ENCODE measurements around the gene UBE2E2. TPM values are rescaled to one million over a fixed set of nuclear protein-coding genes. Genes with fewer than 3 reads are reported as not detected.

Gene UBE2E2
- total RNA-seq, 1 donor from 2014 or later = 32.5 TPM

- Mint-ChIP-seq H3K4me1 (ENCODE audit: low read depth) (no peaks in the 10 kb centered on the region), H3K36me3 (ENCODE audit: insufficient read depth) (peaks cover 4% of the 10 kb centered on the region), H3K4me3 (ENCODE audit: low read depth) (no peak overlapping the region), H3K27ac (no peak overlapping the region), H3K9me3 (ENCODE audit: low read depth) (peaks cover 13% of the 10 kb centered on the region), H3K27me3 (no peaks in the 10 kb centered on the region)
- DNase-seq (ENCODE audit: low spot score, unreplicated experiment) = no peak
- TF ChIP-seq CTCF (IDR thresholded peaks at IDR 0.05; ENCODE audit: unreplicated experiment) = no peak
Observed at GRCh38 chr3:23418026-23418425, 214.9 kb downstream of the UBE2E2 start.

GRCh38 chr3:23421811-23422516 is 218.8 kb downstream of the UBE2E2 start:
- peaks cover 3% of the 10 kb centered on the region for H3K4me1 Mint-ChIP-seq (ENCODE audit: low read depth)
- H3K4me3 Mint-ChIP-seq (ENCODE audit: low read depth) = no peak overlapping the region
- no peak for TF ChIP-seq CTCF (IDR thresholded peaks at IDR 0.05; ENCODE audit: unreplicated experiment)
- no peak for DNase-seq (ENCODE audit: low spot score, unreplicated experiment)
- H3K27me3 Mint-ChIP-seq = no peaks in the 10 kb centered on the region
- H3K9me3 Mint-ChIP-seq (ENCODE audit: low read depth) = peaks cover 3% of the 10 kb centered on the region
- H3K36me3 Mint-ChIP-seq (ENCODE audit: insufficient read depth) = no peaks in the 10 kb centered on the region
- H3K27ac Mint-ChIP-seq = no peak overlapping the region

- no peak for DNase-seq (ENCODE audit: low spot score, unreplicated experiment)
- TF ChIP-seq CTCF (IDR thresholded peaks at IDR 0.05; ENCODE audit: unreplicated experiment) = no peak
- no peak overlapping the region for H3K4me3 Mint-ChIP-seq (ENCODE audit: low read depth)
Observed at GRCh38 chr3:23422517-23422851, 219.4 kb downstream of the UBE2E2 start.

GRCh38 chr3:23425410-23425809 is 222.3 kb downstream of the UBE2E2 start:
- no peak overlapping the region for H3K27ac Mint-ChIP-seq
- H3K27me3 Mint-ChIP-seq = no peaks in the 10 kb centered on the region
- H3K9me3 Mint-ChIP-seq (ENCODE audit: low read depth) = peaks cover 3% of the 10 kb centered on the region
- H3K4me1 Mint-ChIP-seq (ENCODE audit: low read depth) = peaks cover 3% of the 10 kb centered on the region
- no peaks in the 10 kb centered on the region for H3K36me3 Mint-ChIP-seq (ENCODE audit: insufficient read depth)
- no peak for DNase-seq (ENCODE audit: low spot score, unreplicated experiment)
- no peak overlapping the region for H3K4me3 Mint-ChIP-seq (ENCODE audit: low read depth)
- TF ChIP-seq CTCF (IDR thresholded peaks at IDR 0.05; ENCODE audit: unreplicated experiment) = no peak

More at GRCh38 chr3:23422517-23422851, 219.4 kb downstream of the UBE2E2 start:
- no peaks in the 10 kb centered on the region for H3K27me3 Mint-ChIP-seq
- H3K9me3 Mint-ChIP-seq (ENCODE audit: low read depth) = peaks cover 3% of the 10 kb centered on the region
- no peak overlapping the region for H3K27ac Mint-ChIP-seq
- peaks cover 3% of the 10 kb centered on the region for H3K4me1 Mint-ChIP-seq (ENCODE audit: low read depth)
- H3K36me3 Mint-ChIP-seq (ENCODE audit: insufficient read depth) = no peaks in the 10 kb centered on the region

- Mint-ChIP-seq H3K4me1 (ENCODE audit: low read depth) (no peaks in the 10 kb centered on the region), H3K4me3 (ENCODE audit: low read depth) (no peak overlapping the region), H3K36me3 (ENCODE audit: insufficient read depth) (no peaks in the 10 kb centered on the region), H3K27me3 (no peaks in the 10 kb centered on the region), H3K9me3 (ENCODE audit: low read depth) (peaks cover 2% of the 10 kb centered on the region), H3K27ac (no peak overlapping the region)
- TF ChIP-seq CTCF (IDR thresholded peaks at IDR 0.05; ENCODE audit: unreplicated experiment) = no peak
- no peak for DNase-seq (ENCODE audit: low spot score, unreplicated experiment)
Observed at GRCh38 chr3:23430781-23431398, 227.8 kb downstream of the UBE2E2 start.
